K562 (cell line): ENCODE measurements around the gene SPAG9. TPM values are rescaled to one million over a fixed set of nuclear protein-coding genes. Genes with fewer than 3 reads are reported as not detected.

ENCODE experiments used
- CBFB ChIP-seq: sonication (generic); formaldehyde crosslinking; IDR thresholded peaks from 2 replicates; pipeline ENCODE4 v1.4.0; 2020; ENCODE audit warnings: mild to moderate bottlenecking, missing genetic modification reagents
- COPS2 ChIP-seq: fragments of 450-650 bp; conservative IDR thresholded peaks from 2 replicates; pipeline ENCODE4 v1.6.1; 2016; ENCODE audit warnings: mild to moderate bottlenecking, moderate library complexity
- DIDO1 ChIP-seq: fragments of 450-650 bp; IDR thresholded peaks from 2 replicates; pipeline ENCODE4 v1.6.1; 2016; ENCODE audit warnings: low read depth, missing biosample characterization, missing genetic modification characterization
- FOXJ3 ChIP-seq: sonication (generic); formaldehyde crosslinking; IDR thresholded peaks from 2 replicates; pipeline ENCODE4 v1.4.0; 2020; ENCODE audit warnings: mild to moderate bottlenecking, missing genetic modification reagents
- HDGF ChIP-seq: fragments of 450-650 bp; IDR thresholded peaks from 2 replicates; pipeline ENCODE4 v1.6.1; 2016
- KDM4B ChIP-seq, 2 experiments: fragments of 450-650 bp in 1 of 2; sonication (generic) in 1 of 2; IDR thresholded peaks; 2 replicates each; pipeline ENCODE4 v1.6.1; 2016 to 2017; ENCODE audit warnings: borderline replicate concordance in 2 of 2, antibody characterized with exemption in 1 of 2, low read depth in 1 of 2, mild to moderate bottlenecking in 1 of 2
- KLF1 ChIP-seq: fragments of 450-650 bp; IDR thresholded peaks from 2 replicates; pipeline ENCODE4 v1.6.1; 2016; ENCODE audit warnings: missing genetic modification characterization, missing compliant biosample characterization
- MAFK ChIP-seq: IDR thresholded peaks from 2 replicates; pipeline ENCODE4 v1.6.1; 2011; ENCODE audit warnings: low read length, improper control_type of control experiment
- MYBL2 ChIP-seq, 2 experiments: fragments of 450-650 bp in 1 of 2; sonication (generic) in 1 of 2; formaldehyde crosslinking in 1 of 2; IDR thresholded peaks; 2 replicates each; pipeline versions ENCODE4 v1.6.1 to v1.8.1; 2017 to 2022; ENCODE audit warnings: borderline replicate concordance in 1 of 2, inconsistent platforms in 1 of 2, low read depth in 1 of 2, mild to moderate bottlenecking in 1 of 2, missing genetic modification reagents in 1 of 2, moderate library complexity in 1 of 2
- POLR2B ChIP-seq: fragments of 450-650 bp; IDR thresholded peaks from 2 replicates; pipeline ENCODE4 v1.6.1; 2018; ENCODE audit warnings: low read depth; ENCODE audit not compliant: partially characterized antibody
- RBM17 ChIP-seq: fragments of 200-400 bp; formaldehyde crosslinking; IDR thresholded peaks from 2 replicates; pipeline ENCODE4 v1.6.1; 2017; ENCODE audit warnings: low read depth, mild to moderate bottlenecking, low read length, borderline replicate concordance
- SMAD4 ChIP-seq: fragments of 250-450 bp; sonication (Bioruptor Pico); conservative IDR thresholded peaks from 2 replicates; pipeline ENCODE4 v1.8.0; 2021; ENCODE audit warnings: inconsistent platforms, mild to moderate bottlenecking, moderate library complexity
- ZNF174 ChIP-seq: fragments of 250-450 bp; sonication (Bioruptor Pico); IDR thresholded peaks from 2 replicates; pipeline ENCODE4 v1.4.0; 2020; ENCODE audit warnings: mild to moderate bottlenecking
- ZNF197 ChIP-seq: fragments of 200-800 bp; sonication (Bioruptor generic); IDR thresholded peaks from 2 replicates; pipeline ENCODE4 v1.6.1; 2016; ENCODE audit warnings: low read depth, missing genetic modification characterization, missing compliant biosample characterization
- ZNF436 ChIP-seq: fragments of 250-450, 450-650 bp; sonication (Bioruptor Pico); formaldehyde crosslinking; IDR thresholded peaks from 2 replicates; pipeline ENCODE4 v1.7.0; 2020; ENCODE audit warnings: mild to moderate bottlenecking
- polyA plus RNA-seq, 8 experiments: library from polyadenylated mRNA; depleted of rRNA in 4 of 8; stranded (reverse) in 5 of 8; unstranded in 3 of 8; fragments of >200 nt; fragmentation: Nextera tagmentation in 2 of 8; fragmentation: Illumina TruSeq in 1 of 8; extraction: Ambion mirVana in 2 of 8; extraction: Trizol in 1 of 8; gene quantifications; 2 replicates each; pipeline versions ENCODE4 v1.2.1 to v1.2.3, GENCODE V29; 2011 to 2014; ENCODE audit warnings: inconsistent platforms in 1 of 8, missing spikeins in 1 of 8
- total RNA-seq, 7 experiments: library from RNA; depleted of rRNA in 6 of 7; stranded (reverse); fragments of >200 nt in 6 of 7; fragmentation: Illumina TruSeq in 2 of 7; extraction: Trizol in 2 of 7; gene quantifications; 2 replicates each; pipeline versions ENCODE4 v1.2.1 to v1.2.3, GENCODE V29; 2011 to 2021; ENCODE audit warnings: low replicate concordance in 1 of 7
- TF ChIP-seq, protein P1 (sequence below), 2 experiments: IDR thresholded peaks; 2 replicates each; pipeline ENCODE4 v1.6.1; 2011; ENCODE audit warnings: borderline replicate concordance in 1 of 2, control low read depth in 1 of 2, low read depth in 1 of 2, low read length in 1 of 2, mild to moderate bottlenecking in 1 of 2, mixed read lengths in 1 of 2, moderate library complexity in 1 of 2; ENCODE audit not compliant: insufficient read depth in 1 of 2, insufficient read length in 1 of 2, poor library complexity in 1 of 2, severe bottlenecking in 1 of 2; ENCODE audit errors: extremely low read depth in 1 of 2
- TF ChIP-seq, protein P2 (sequence below): fragments of 250-450 bp; sonication (Bioruptor Pico); IDR thresholded peaks from 2 replicates; pipeline ENCODE4 v1.8.0; 2022; ENCODE audit warnings: inconsistent platforms, mild to moderate bottlenecking, moderate library complexity, borderline replicate concordance
- TF ChIP-seq, protein P3 (sequence below): fragments of 250-450 bp; sonication (Bioruptor Pico); IDR thresholded peaks from 2 replicates; pipeline ENCODE4 v1.4.0; 2020; ENCODE audit warnings: mild to moderate bottlenecking, moderate library complexity
- TF ChIP-seq, protein P4 (sequence below): sonication (generic); formaldehyde crosslinking; IDR thresholded peaks from 2 replicates; pipeline ENCODE4 v1.4.0; 2020; ENCODE audit warnings: mild to moderate bottlenecking, missing genetic modification reagents

SPAG9 gene
- total and polyA plus RNA-seq, 9 of the 15 experiments (the other 6 are each of a cell fraction or from before 2014, with no cell fraction given): 12.2 to 99.2 (median 58.2) TPM

DNA sequence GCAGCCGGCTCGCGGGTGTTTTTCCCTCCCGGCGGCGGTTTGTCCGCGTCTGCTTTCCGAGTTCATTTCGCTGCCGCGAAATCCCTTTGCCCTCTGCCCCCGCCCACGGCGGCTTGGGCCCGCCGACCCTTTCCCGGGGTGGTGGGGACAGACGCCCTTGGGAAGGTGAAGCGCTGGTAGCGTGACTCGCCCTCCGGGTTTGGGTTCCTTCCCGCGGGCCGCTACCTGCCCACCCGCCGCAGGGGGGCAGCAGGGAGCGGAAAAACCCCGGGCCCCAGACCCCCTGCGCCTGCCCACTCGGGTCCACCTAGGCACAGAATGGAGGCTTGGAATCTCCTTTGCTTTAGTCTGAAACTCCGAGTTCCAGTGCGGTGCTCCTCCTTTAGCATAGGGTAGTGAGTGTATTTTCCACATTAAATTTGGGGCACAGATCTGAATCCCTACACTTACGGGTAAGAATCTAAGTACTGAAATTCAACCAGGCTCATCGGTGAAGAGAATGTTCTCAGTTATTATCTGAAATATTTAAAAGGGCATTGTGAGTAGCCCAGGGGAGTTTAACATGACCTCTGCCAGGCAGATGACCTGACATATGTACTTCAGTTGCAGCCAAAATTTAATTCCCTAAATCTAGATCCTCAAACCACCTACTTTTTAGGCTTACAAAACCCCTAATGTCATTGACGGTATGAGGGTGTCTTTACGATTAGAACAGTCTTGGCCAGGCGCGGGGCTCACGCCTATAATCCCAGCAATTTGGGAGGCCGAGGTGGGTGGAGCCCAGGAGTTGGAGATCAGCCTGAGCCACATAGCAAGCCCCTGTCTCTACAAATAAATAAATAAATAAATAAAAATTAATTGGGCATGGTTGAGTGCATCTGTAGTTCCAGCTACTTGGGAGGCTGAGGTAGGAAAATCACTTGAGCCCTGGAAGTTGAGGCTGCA, 46.6 kb upstream of the SPAG9 start (continued):
- TF ChIP-seq, protein P1, sequence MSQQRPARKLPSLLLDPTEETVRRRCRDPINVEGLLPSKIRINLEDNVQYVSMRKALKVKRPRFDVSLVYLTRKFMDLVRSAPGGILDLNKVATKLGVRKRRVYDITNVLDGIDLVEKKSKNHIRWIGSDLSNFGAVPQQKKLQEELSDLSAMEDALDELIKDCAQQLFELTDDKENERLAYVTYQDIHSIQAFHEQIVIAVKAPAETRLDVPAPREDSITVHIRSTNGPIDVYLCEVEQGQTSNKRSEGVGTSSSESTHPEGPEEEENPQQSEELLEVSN (IDR thresholded peaks at IDR 0.05; ENCODE audit: borderline replicate concordance in 1 of 2, extremely low read depth in 1 of 2, insufficient read depth in 1 of 2, insufficient read length in 1 of 2, low read depth in 1 of 2, low read length in 1 of 2, poor library complexity in 1 of 2, severe bottlenecking in 1 of 2): no peak
- TF ChIP-seq HDGF (no peak), POLR2B (no peak), ZNF436 (no peak), MAFK (no peak), MYBL2 (IDR thresholded peaks at IDR 0.05; ENCODE audit: low read depth) (no peak), MYBL2 (CRISPR knock-in tag; IDR thresholded peaks at IDR 0.05; ENCODE audit: borderline replicate concordance) (no peak), ZNF174 (CRISPR knock-in tag) (no peak), KLF1 (tag) (no peak), DIDO1 (no peak), KDM4B (IDR thresholded peaks at IDR 0.05; ENCODE audit: borderline replicate concordance in 2 of 2, low read depth in 1 of 2) (no peak), COPS2 (no peak), CBFB (no peak), FOXJ3 (CRISPR knock-in tag) (no peak), SMAD4 (CRISPR knock-in tag) (no peak), ZNF197 (no peak), RBM17 (no peak)
- TF ChIP-seq, protein P2, sequence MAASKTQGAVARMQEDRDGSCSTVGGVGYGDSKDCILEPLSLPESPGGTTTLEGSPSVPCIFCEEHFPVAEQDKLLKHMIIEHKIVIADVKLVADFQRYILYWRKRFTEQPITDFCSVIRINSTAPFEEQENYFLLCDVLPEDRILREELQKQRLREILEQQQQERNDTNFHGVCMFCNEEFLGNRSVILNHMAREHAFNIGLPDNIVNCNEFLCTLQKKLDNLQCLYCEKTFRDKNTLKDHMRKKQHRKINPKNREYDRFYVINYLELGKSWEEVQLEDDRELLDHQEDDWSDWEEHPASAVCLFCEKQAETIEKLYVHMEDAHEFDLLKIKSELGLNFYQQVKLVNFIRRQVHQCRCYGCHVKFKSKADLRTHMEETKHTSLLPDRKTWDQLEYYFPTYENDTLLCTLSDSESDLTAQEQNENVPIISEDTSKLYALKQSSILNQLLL (CRISPR knock-in tag): no peak
- TF ChIP-seq, protein P3, sequence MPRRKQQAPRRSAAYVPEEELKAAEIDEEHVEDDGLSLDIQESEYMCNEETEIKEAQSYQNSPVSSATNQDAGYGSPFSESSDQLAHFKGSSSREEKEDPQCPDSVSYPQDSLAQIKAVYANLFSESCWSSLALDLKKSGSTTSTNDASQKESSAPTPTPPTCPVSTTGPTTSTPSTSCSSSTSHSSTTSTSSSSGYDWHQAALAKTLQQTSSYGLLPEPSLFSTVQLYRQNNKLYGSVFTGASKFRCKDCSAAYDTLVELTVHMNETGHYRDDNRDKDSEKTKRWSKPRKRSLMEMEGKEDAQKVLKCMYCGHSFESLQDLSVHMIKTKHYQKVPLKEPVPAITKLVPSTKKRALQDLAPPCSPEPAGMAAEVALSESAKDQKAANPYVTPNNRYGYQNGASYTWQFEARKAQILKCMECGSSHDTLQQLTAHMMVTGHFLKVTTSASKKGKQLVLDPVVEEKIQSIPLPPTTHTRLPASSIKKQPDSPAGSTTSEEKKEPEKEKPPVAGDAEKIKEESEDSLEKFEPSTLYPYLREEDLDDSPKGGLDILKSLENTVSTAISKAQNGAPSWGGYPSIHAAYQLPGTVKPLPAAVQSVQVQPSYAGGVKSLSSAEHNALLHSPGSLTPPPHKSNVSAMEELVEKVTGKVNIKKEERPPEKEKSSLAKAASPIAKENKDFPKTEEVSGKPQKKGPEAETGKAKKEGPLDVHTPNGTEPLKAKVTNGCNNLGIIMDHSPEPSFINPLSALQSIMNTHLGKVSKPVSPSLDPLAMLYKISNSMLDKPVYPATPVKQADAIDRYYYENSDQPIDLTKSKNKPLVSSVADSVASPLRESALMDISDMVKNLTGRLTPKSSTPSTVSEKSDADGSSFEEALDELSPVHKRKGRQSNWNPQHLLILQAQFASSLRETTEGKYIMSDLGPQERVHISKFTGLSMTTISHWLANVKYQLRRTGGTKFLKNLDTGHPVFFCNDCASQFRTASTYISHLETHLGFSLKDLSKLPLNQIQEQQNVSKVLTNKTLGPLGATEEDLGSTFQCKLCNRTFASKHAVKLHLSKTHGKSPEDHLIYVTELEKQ: no peak
- TF ChIP-seq, protein P4, sequence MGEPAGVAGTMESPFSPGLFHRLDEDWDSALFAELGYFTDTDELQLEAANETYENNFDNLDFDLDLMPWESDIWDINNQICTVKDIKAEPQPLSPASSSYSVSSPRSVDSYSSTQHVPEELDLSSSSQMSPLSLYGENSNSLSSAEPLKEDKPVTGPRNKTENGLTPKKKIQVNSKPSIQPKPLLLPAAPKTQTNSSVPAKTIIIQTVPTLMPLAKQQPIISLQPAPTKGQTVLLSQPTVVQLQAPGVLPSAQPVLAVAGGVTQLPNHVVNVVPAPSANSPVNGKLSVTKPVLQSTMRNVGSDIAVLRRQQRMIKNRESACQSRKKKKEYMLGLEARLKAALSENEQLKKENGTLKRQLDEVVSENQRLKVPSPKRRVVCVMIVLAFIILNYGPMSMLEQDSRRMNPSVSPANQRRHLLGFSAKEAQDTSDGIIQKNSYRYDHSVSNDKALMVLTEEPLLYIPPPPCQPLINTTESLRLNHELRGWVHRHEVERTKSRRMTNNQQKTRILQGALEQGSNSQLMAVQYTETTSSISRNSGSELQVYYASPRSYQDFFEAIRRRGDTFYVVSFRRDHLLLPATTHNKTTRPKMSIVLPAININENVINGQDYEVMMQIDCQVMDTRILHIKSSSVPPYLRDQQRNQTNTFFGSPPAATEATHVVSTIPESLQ (CRISPR knock-in tag): no peak
